NCI-H2029 (cell line): ENCODE data around the gene GNG7.
"Not testable (repeated sequence)": the region's sequence is repeated elsewhere in the genome, so short reads cannot be mapped to it uniquely, and the experiment has no call there.

Experiments
- DNase-seq: peaks from one replicate; lab custom pipeline; 2025; lab: John Stamatoyannopoulos, UW

Gene GNG7

DNA sequence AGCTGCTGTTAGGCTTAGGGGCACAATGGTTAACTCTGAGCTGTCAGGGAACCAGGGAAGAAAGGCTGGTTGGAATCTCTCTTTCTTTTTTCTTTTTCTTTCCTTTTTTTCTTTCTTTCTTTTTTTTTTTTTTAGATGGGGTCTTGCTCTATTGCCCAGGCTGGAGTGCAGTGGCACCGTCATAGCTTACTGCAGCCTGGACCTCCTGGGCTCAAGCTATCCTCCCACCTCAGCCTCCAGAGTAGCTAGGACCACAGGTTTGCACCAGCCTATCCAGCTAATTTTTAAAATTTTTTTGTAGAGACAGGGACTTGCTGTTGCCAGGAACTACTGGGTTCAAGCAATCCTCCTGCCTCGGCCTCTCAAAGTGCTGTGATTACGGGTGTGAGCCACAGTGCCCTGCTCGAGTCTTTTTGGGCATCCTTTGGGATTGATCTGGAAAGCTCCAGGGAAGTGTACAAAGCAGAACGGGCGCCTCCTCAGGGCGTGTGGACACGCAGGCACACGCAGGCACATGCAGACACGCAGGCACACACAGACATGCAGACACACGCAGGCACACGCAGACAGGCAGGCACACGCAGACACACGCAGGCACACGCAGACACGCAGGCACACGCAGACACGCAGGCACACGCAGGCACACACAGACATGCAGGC is 127.4 kb downstream of the GNG7 start:
- DNase-seq = no peak

- no peak for DNase-seq
These were observed 128.0 kb downstream of the GNG7 start for GRCh38 chr19:2574478-2574931.

DNA sequence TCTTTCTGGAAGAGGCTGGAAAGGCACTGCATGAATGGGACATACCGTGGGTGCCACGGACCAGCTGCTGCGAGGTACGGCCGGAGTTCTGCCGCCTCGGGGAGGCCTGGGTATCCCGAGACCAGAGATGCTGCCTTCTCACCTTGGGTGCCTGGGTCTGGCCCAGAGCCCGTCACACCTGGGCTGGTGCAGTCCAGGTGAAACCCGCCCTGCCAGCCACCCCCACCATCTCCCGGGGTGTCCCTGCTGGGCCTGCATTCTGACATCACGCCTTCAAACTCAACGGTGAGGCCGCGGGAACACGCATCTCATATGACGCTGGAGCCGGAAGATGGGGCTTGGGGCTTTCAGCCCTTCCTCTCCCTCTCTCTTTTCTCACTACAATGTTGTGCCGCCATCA is 128.6 kb downstream of the GNG7 start:
- DNase-seq = no peak

DNA sequence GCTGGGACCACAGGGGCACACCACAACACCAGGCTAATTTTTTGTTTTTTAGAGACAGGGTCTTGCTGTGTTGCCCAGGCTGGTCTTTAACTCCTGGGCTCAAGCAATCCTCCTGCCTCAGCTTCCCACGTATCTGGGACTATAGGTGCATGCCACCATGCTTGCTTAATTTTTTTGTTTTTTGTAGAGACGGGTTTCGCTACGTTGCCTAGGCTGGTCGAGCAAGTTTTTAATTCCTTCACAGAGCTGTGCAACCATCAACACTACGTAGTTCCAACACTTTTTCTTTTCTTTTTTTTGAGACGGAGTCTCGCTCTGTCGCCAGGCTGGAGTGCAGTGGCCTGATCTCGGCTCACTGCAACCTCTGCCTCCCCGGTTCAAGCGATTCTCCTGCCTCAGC is 130.3 kb downstream of the GNG7 start:
- DNase-seq = not testable (repeated sequence)

DNA sequence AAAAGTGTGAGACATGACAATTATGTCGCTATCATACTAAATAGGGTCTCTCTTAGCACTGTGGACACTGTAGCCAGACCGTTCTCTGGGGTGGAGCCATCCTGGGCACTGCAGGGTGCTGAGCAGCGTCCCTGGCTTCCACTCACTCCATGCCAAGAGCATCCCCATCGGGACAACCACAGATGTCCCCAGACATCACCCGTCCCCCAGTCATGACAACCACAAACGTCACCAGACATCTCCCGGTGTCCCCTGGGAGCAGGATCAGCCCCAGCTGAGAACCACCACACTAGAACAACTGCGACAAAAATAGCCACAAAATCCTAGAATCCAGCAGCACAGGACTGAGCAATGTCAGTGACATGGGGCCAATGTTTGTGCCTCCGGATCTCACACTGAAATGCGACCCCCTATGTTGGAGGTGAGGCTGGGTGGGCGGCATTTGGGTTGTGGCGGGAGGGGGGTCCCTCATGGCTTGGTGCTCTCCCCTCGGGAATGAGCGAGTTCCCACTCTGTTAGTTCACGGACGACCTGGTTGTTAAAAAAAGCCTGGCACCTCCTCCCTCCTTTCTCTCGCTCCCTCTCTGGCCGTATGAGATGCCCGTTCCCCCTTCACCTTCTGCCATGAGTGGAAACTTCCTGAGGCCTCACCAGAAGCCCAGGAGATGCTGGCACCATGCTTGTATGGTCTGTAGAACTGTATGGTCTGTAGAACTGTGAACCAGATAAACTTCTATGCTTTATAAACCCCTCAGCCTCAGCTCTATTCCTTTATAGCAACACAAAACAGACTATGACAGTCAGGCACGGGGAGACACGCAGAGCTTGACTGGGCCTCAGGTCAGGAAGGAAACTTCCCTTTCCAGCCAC is 132.7 kb downstream of the GNG7 start:
- no peak for DNase-seq

GRCh38 chr19:2567996-2568395 is 134.5 kb downstream of the GNG7 start:
- no peak for DNase-seq

GRCh38 chr19:2567580-2567979 is 134.9 kb downstream of the GNG7 start:
- no peak for DNase-seq

GRCh38 chr19:2563546-2563945 is 138.9 kb downstream of the GNG7 start:
- not testable (repeated sequence) for DNase-seq

DNA sequence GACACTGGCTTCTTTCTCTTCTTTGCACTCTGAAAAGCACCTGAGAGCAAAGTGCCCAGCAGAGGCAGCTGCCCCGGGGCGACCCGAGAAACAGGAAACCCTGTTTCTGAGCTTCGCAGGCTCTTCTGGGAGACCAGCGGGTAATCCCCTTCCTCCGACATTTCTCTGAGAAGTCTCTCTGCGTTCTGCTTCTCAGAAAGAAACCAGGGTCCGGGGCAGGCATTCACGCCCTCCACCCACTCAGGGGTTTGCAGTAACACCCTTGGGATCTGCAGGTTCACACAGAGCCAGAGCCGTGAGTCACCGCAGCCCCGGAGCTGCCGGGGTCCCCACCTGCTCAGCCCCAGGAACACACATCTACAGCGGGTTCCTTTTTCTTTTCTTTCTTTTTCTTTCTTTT is 140.6 kb downstream of the GNG7 start:
- no peak for DNase-seq

DNA sequence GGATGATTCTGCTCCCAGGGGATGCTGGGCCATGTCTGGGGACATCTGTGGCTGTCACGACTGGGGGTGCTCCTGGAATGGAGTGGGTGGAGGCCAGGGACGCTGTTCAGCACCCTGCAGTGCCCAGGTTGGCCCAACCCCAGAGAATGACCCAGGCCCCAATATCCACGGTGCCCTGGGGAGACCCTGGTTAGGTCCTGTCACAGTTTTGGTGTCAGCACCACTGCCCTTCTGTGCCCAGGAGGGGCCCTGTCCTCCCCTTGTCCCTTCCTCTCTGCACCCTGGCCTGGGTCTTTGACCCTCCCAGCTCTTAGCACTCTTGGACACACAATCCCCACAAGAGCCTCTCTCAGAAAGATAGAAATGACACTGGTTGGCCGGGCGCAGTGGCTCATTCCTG is 141.3 kb downstream of the GNG7 start:
- no peak for DNase-seq

DNA sequence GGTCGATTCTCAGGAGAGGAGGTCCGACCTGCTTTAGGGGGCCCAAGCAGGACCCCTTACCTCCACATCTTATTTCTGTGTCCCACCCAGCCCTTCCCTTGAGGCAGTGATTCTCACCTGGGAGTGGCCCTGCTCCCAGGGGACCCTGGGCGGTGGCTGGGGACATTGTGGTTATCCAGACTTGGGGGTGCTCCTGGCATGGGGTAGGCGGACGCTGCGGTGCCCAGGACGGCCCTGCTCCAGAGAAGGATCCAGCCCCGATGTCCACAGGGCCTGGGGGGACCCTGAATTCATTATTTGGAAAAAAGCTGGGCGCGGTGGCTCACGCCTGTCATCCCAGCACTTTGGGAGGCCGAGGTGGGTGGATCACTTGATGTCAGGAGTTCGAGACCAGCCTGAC is 142.1 kb downstream of the GNG7 start:
- DNase-seq = no peak

DNA sequence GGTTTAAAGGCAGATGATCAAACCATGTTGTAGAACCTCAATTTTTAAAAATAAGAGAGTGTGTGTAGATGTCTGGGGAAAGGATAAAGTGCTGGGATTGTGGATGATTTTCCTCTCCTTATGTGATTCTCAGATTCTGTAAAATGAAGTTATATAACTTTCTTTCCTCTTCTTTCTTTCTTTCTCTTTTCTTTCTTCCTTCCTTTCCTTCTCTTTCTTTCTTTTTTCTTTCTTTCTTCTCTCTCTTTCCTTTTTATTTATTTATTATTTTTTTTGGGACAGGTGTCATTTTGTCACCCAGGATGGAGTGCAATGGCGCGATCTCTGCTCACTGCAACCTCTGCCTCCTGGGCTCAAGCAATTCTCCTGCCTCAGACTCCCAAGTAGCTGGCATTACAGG is 144.0 kb downstream of the GNG7 start:
- DNase-seq = no peak

DNA sequence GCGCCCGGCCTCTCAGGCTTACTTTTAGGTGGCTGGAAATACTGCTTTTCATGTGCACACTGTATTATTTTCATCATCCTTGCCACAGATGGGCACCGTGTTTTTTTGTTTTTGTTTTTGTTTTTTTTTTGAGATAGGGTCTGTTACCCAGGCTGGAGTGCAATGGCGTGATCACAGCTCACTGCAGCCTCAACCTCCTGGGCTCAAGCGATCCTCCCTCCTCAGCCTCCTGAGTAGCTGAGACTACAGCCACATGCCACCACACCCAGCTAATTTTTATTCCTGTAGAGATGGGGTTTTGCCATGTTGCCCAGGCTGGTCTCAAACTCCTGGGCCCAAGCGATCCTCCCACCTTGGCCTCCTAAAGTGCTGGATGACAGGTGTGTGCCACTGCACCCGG is 144.4 kb downstream of the GNG7 start:
- DNase-seq = not testable (repeated sequence)

GRCh38 chr19:2557093-2557440 is 145.4 kb downstream of the GNG7 start:
- DNase-seq = no peak

DNA sequence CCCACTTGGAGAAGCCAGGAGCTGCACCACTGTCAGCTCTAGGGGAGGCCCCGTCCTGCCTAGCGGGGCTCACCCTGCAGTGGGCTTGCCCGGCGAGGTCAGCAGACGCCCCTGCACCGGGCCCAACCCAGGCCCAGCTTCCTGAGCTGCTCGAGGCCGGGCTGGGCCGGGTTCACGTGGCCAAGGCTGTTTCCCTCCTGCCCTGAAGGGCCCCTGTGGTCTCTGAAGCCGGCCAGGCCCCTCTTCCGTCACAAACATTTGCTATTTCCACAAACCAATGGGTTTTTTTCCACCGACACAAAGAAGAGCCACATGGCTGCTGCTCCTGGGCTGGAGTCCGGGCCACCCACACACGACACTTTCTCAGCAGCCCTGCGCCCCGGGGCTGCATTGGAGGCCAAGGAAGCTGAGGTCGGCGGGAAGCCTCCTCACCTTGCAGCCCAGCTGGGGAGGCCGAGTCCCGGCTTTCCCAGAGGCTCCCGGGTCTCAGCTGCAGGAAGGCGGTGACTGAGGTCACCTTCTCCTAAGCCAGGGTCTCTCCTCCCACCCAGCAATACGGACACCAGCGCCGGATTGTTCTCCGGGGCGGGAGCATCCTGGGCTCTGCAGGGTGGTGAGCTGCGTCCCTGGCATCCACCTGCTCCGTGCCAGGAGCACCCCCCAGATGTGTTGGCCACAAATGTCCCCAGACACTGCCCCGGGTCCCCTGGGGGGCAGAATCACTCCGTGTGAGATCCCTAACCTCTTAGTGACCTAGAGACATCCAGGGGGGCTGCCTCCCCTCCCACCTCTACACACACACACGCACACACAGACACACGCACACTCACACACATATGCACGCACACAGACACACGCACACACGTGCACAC is 146.0 kb downstream of the GNG7 start:
- no peak for DNase-seq

GRCh38 chr19:2555422-2556220 is 146.9 kb downstream of the GNG7 start:
- no peak for DNase-seq

DNA sequence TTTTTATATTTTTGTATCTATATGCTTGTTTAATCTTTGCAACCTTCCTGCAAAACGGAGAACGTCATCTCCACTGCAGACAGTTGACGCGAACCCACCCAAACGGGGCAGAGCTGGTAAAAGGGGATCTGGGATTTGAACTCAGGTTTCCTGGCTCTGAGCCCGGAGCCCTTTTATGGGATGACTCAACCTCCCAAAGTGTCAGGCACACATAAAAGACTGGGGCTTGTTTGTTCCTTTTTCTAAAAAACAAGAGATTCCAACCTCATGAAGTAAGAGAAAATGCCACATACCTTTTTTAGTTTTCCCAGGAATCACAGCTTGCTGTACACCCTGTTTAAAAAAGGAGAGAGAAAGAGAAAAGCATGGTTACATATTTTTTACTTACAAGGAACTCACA is 147.6 kb downstream of the GNG7 start:
- no peak for DNase-seq

GRCh38 chr19:2553510-2553909 is 149.0 kb downstream of the GNG7 start:
- DNase-seq = no peak

- no peak for DNase-seq
These were observed 149.6 kb downstream of the GNG7 start for GRCh38 chr19:2552859-2553258.

GRCh38 chr19:2551864-2552185 is 150.7 kb downstream of the GNG7 start:
- DNase-seq = no peak

- no peak for DNase-seq
These were observed 151.2 kb downstream of the GNG7 start for GRCh38 chr19:2551172-2551863.
